ENCODE data around the gene BGN. TPM values are rescaled to one million over a fixed set of nuclear protein-coding genes. Genes with fewer than 3 reads are reported as not detected.

Gene BGN
- under 1 TPM; 0.13 to 0.30 (median 0.16) TPM for total RNA-seq

GRCh38 chrX:153494541-153495361 is at the start of gene BGN:
Gene BGN (plus strand): TSS chrX:153494980. CDS start chrX:153504632, 9,652 bp downstream.
- Mint-ChIP-seq H3K4me3 (no peak within 1 kb of the TSS), H3K9me3 (no peaks in the 10 kb centered on the region), H3K36me3 (ENCODE audit: insufficient read depth) (no peaks in the 10 kb centered on the region), H3K4me1 (ENCODE audit: low read depth) (peaks cover 2% of the 10 kb centered on the region), H3K27me3 (ENCODE audit: low read depth) (peaks cover 3% of the 10 kb centered on the region)
- DNase-seq = no peak
- ATAC-seq = peak; percentile 30 to 42

GRCh38 chrX:153445106-153445855 is 49.5 kb upstream of the BGN start:
- Mint-ChIP-seq H3K4me3 (no peak overlapping the region), H3K36me3 (ENCODE audit: insufficient read depth) (peaks cover 2% of the 10 kb centered on the region), H3K4me1 (ENCODE audit: low read depth) (no peaks in the 10 kb centered on the region), H3K9me3 (no peaks in the 10 kb centered on the region), H3K27me3 (ENCODE audit: low read depth) (no peaks in the 10 kb centered on the region)
- DNase-seq = no peak
- ATAC-seq = no peak

GRCh38 chrX:153445856-153446635 is 48.7 kb upstream of the BGN start, which contains the start of gene TREX2:
Gene TREX2 (minus strand): TSS chrX:153446056. CDS start chrX:153445430, 626 bp downstream.
- DNase-seq (no peak), ATAC-seq (no peak)
- no peaks in the 10 kb centered on the region for H3K4me1 Mint-ChIP-seq (ENCODE audit: low read depth)
- no peaks in the 10 kb centered on the region for H3K27me3 Mint-ChIP-seq (ENCODE audit: low read depth)
- no peaks in the 10 kb centered on the region for H3K9me3 Mint-ChIP-seq
- H3K36me3 Mint-ChIP-seq (ENCODE audit: insufficient read depth) = peaks cover 2% of the 10 kb centered on the region
- H3K4me3 Mint-ChIP-seq = no peak within 1 kb of the TSS

- ATAC-seq (no peak), DNase-seq (no peak)
- no peaks in the 10 kb centered on the region for H3K27me3 Mint-ChIP-seq (ENCODE audit: low read depth)
- H3K4me3 Mint-ChIP-seq = no peak overlapping the region
- H3K9me3 Mint-ChIP-seq = no peaks in the 10 kb centered on the region
- no peaks in the 10 kb centered on the region for H3K4me1 Mint-ChIP-seq (ENCODE audit: low read depth)
- peaks cover 2% of the 10 kb centered on the region for H3K36me3 Mint-ChIP-seq (ENCODE audit: insufficient read depth)
Measured at GRCh38 chrX:153446636-153446936, 48.2 kb upstream of the BGN start.

GRCh38 chrX:153446950-153447580 is 47.7 kb upstream of the BGN start:
- Mint-ChIP-seq H3K4me1 (ENCODE audit: low read depth) (no peaks in the 10 kb centered on the region), H3K9me3 (no peaks in the 10 kb centered on the region), H3K4me3 (no peak overlapping the region), H3K36me3 (ENCODE audit: insufficient read depth) (peaks cover 2% of the 10 kb centered on the region), H3K27me3 (ENCODE audit: low read depth) (no peaks in the 10 kb centered on the region)
- ATAC-seq (no peak), DNase-seq (no peak)

GRCh38 chrX:153447581-153447960 is 47.2 kb upstream of the BGN start:
- H3K9me3 Mint-ChIP-seq = no peaks in the 10 kb centered on the region
- ATAC-seq = no peak
- peaks cover 2% of the 10 kb centered on the region for H3K36me3 Mint-ChIP-seq (ENCODE audit: insufficient read depth)
- H3K4me1 Mint-ChIP-seq (ENCODE audit: low read depth) = no peaks in the 10 kb centered on the region
- H3K27me3 Mint-ChIP-seq (ENCODE audit: low read depth) = no peaks in the 10 kb centered on the region
- H3K4me3 Mint-ChIP-seq = no peak overlapping the region
- no peak for DNase-seq

GRCh38 chrX:153448556-153449367 is 46.0 kb upstream of the BGN start:
- no peak for DNase-seq
- Mint-ChIP-seq H3K4me3 (no peak overlapping the region), H3K4me1 (ENCODE audit: low read depth) (no peaks in the 10 kb centered on the region), H3K27me3 (ENCODE audit: low read depth) (no peaks in the 10 kb centered on the region), H3K9me3 (no peaks in the 10 kb centered on the region), H3K36me3 (ENCODE audit: insufficient read depth) (peaks cover 2% of the 10 kb centered on the region)
- ATAC-seq = no peak

GRCh38 chrX:153449368-153450113 is 45.2 kb upstream of the BGN start:
- Mint-ChIP-seq H3K4me3 (no peak overlapping the region), H3K9me3 (no peaks in the 10 kb centered on the region), H3K4me1 (ENCODE audit: low read depth) (no peaks in the 10 kb centered on the region), H3K27me3 (ENCODE audit: low read depth) (no peaks in the 10 kb centered on the region), H3K36me3 (ENCODE audit: insufficient read depth) (peaks cover 2% of the 10 kb centered on the region)
- ATAC-seq (no peak), DNase-seq (no peak)

- Mint-ChIP-seq H3K9me3 (no peaks in the 10 kb centered on the region), H3K36me3 (ENCODE audit: insufficient read depth) (peaks cover 2% of the 10 kb centered on the region), H3K4me3 (no peak overlapping the region), H3K4me1 (ENCODE audit: low read depth) (no peaks in the 10 kb centered on the region), H3K27me3 (ENCODE audit: low read depth) (no peaks in the 10 kb centered on the region)
- no peak for DNase-seq
- no peak for ATAC-seq
Measured at GRCh38 chrX:153450114-153450948, 44.4 kb upstream of the BGN start.

- no peaks in the 10 kb centered on the region for H3K9me3 Mint-ChIP-seq
- peaks cover 2% of the 10 kb centered on the region for H3K36me3 Mint-ChIP-seq (ENCODE audit: insufficient read depth)
- no peaks in the 10 kb centered on the region for H3K4me1 Mint-ChIP-seq (ENCODE audit: low read depth)
Measured at GRCh38 chrX:153450949-153451277, 43.9 kb upstream of the BGN start.

GRCh38 chrX:153454901-153455550 is 39.8 kb upstream of the BGN start:
- H3K27me3 Mint-ChIP-seq (ENCODE audit: low read depth) = no peaks in the 10 kb centered on the region
- H3K4me1 Mint-ChIP-seq (ENCODE audit: low read depth) = no peaks in the 10 kb centered on the region
- no peaks in the 10 kb centered on the region for H3K9me3 Mint-ChIP-seq
- ATAC-seq = no peak
- H3K36me3 Mint-ChIP-seq (ENCODE audit: insufficient read depth) = peaks cover 4% of the 10 kb centered on the region
- no peak overlapping the region for H3K4me3 Mint-ChIP-seq
- no peak for DNase-seq

More at GRCh38 chrX:153450949-153451277, 43.9 kb upstream of the BGN start:
- Mint-ChIP-seq H3K4me3 (no peak overlapping the region), H3K27me3 (ENCODE audit: low read depth) (no peaks in the 10 kb centered on the region)
- no peak for DNase-seq
- ATAC-seq = no peak

- H3K36me3 Mint-ChIP-seq (ENCODE audit: insufficient read depth) = peaks cover 4% of the 10 kb centered on the region
- no peaks in the 10 kb centered on the region for H3K27me3 Mint-ChIP-seq (ENCODE audit: low read depth)
Measured at GRCh38 chrX:153455571-153455970, 39.2 kb upstream of the BGN start.

More at GRCh38 chrX:153455571-153455970, 39.2 kb upstream of the BGN start:
- DNase-seq (no peak), ATAC-seq (no peak)
- Mint-ChIP-seq H3K9me3 (no peaks in the 10 kb centered on the region), H3K4me1 (ENCODE audit: low read depth) (no peaks in the 10 kb centered on the region), H3K4me3 (no peak overlapping the region)

Data from activated T-cell treated with anti-CD3 and anti-CD28 coated beads, Interleukin-2, amount 50 U/mL, for 4 hours (primary cell).